Cardiac fibroblast (primary cell): ENCODE data around the gene RBMX2.
"Not testable (repeated sequence)": the region's sequence is repeated elsewhere in the genome, so short reads cannot be mapped to it uniquely, and the experiment has no call there.

Experiments used
- DNase-seq, 2 donors: peaks; one replicate each; pipeline versions ENCODE4 v3.0.0 to v3.0.0-alpha.2; 2010; ENCODE audit warnings: low read depth in 2 of 2
- H3K4me3 ChIP-seq, 2 donors: replicated peaks in 1 of 2; 1 replicate in 1 of 2; 2 replicates in 1 of 2; pipeline ENCODE4 v1.5.1; 2011; ENCODE audit warnings: low read depth in 2 of 2, low read length in 2 of 2, mild to moderate bottlenecking in 2 of 2, moderate library complexity in 1 of 2
- TF ChIP-seq, protein P1 (sequence below): IDR thresholded peaks from one replicate; pipeline ENCODE4 v1.5.1; 2011; ENCODE audit warnings: low read depth, mild to moderate bottlenecking, low read length, inconsistent platforms

The RBMX2 gene, protein sequence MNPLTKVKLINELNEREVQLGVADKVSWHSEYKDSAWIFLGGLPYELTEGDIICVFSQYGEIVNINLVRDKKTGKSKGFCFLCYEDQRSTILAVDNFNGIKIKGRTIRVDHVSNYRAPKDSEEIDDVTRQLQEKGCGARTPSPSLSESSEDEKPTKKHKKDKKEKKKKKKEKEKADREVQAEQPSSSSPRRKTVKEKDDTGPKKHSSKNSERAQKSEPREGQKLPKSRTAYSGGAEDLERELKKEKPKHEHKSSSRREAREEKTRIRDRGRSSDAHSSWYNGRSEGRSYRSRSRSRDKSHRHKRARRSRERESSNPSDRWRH

DNA sequence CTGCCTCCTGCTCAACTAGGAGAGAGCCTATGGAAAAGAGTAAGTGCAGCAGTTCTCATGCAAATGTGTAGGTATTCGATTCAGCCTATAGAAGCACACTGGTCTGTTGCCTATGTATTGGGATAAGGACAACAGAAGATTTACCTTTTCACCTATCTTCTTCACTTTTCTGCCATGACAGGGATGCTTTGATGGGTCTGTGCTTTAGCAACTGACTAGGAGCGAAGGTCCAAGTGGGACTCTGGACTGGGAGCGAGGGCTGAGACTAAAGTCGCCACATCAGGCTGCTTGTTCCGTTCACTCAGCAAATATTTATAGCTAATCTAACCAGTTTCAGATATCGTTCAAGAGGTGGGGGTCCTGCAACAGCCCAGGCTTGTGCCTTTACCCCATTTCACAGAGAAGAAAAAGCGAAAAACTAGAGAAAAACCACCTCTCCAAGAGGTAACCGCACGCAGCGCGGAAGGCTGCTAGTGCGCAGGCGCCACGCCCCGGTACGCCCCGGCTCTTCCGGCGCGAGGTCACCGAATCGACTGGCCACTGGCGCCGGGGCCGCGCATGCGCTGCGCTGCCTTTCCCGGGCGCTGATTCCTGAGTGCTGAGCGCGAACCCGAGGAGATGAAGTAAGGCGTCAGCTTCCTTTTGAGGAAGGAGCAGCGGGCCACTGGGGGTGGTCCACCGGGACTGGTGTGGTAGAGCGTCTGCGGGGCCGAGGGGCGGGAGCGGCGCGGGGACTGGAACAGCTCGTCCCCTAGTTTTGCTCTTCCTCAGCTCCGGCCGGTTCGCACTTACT is at the start of gene RBMX2:
RBMX2 (plus strand) TSS at position 573 of the 793 bp plus-strand sequence; CDS start at position 619, 46 bp downstream.
- H3K4me3 ChIP-seq, result peak within 1 kb of the TSS; percentile 66 to 78
- TF ChIP-seq, protein P1, sequence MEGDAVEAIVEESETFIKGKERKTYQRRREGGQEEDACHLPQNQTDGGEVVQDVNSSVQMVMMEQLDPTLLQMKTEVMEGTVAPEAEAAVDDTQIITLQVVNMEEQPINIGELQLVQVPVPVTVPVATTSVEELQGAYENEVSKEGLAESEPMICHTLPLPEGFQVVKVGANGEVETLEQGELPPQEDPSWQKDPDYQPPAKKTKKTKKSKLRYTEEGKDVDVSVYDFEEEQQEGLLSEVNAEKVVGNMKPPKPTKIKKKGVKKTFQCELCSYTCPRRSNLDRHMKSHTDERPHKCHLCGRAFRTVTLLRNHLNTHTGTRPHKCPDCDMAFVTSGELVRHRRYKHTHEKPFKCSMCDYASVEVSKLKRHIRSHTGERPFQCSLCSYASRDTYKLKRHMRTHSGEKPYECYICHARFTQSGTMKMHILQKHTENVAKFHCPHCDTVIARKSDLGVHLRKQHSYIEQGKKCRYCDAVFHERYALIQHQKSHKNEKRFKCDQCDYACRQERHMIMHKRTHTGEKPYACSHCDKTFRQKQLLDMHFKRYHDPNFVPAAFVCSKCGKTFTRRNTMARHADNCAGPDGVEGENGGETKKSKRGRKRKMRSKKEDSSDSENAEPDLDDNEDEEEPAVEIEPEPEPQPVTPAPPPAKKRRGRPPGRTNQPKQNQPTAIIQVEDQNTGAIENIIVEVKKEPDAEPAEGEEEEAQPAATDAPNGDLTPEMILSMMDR, result no peak
- peak; percentile 71 to 79 for DNase-seq

DNA sequence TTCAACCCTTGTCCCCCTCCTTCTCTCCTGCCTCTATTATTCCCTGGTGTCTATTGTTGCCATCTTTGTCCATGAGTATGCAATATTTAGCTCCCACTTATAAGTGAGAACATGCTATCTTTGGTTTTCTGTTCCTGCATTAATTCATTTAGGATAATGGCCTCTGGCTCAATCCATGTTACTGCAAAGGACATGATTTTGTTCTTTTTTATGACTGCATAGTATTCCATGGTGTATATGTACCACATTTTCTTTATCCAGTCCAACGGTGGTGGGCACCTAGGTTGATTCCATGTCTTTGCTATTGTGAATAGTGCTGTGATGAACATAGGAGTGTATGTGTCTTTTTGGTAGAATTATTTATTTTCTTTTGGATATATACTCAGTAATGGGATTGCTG is 49.7 kb upstream of the RBMX2 start:
- not testable (repeated sequence) for DNase-seq, H3K4me3 ChIP-seq

- H3K4me3 ChIP-seq, result no peak overlapping the region
- no peak for DNase-seq
- TF ChIP-seq, protein P1, result no peak
These were observed 25.7 kb upstream of the RBMX2 start for GRCh38 chrX:130376077-130376476.

- no peak overlapping the region for H3K4me3 ChIP-seq
- DNase-seq, result no peak
- TF ChIP-seq, protein P1, result no peak
These were observed 23.6 kb upstream of the RBMX2 start for GRCh38 chrX:130378024-130378669.

GRCh38 chrX:130385520-130385919 is 16.3 kb upstream of the RBMX2 start, which contains the start of gene GPR119:
Gene GPR119, minus strand, starts transcription at chrX:130385674. Its CDS starts 227 bp downstream, at chrX:130385447.
- H3K4me3 ChIP-seq, result no peak within 1 kb of the TSS
- TF ChIP-seq, protein P1, result no peak
- no peak for DNase-seq

DNA sequence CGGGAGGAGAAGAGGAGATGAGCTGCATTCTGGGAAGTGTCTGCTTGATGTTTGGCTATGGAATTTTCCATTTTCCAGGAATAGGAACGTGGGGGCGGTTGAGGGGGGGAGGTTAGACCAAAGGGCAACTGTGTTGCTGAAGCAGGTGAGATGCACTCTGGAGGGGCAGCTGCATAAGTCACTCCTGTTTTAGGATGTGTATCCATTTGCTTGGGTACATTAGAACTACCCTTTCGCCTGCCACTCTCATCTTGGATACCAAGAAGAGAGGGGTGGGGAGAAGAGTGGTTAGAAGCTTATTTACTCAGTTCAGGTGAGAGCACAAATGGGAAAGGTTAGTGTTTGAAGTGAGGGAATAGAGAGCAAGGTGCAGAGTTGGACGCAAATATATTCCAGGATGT is 15.4 kb upstream of the RBMX2 start:
- TF ChIP-seq, protein P1, result no peak
- no peak overlapping the region for H3K4me3 ChIP-seq
- no peak for DNase-seq
